ENCODE data around the gene NUDT10.

NUDT10 gene

GRCh38 chrX:51292421-51292820 is 40.2 kb upstream of the NUDT10 start (continued):
- TF ChIP-seq KLF17 (tag by site-specific recombination; IDR thresholded peaks at IDR 0.05) (no peak), ZNF747 (tag by site-specific recombination; IDR thresholded peaks at IDR 0.05) (no peak), ZNF555 (tag by site-specific recombination; conservative IDR thresholded peaks at IDR 0.05) (no peak), EGR2 (tag by site-specific recombination; IDR thresholded peaks at IDR 0.05; ENCODE audit: low read depth) (no peak), SETDB1 (IDR thresholded peaks at IDR 0.05; ENCODE audit: insufficient read length, low read length) (no peak), BCL11A (tag by site-specific recombination; IDR thresholded peaks at IDR 0.05; ENCODE audit: low read depth) (no peak), ZNF561 (tag by site-specific recombination; IDR thresholded peaks at IDR 0.05; ENCODE audit: borderline replicate concordance) (no peak)

- H3K27ac ChIP-seq (ENCODE audit: extremely low read depth, low read depth, low read length) = no peak overlapping the region
- H3K9me3 ChIP-seq (ENCODE audit: control insufficient read depth, insufficient read depth, low read depth, low read length) = no peaks in the 10 kb centered on the region
- H3K4me3 ChIP-seq (ENCODE audit: low read depth, low read length) = no peak overlapping the region
- ChIA-PET POLR2A (no interaction called here), CTCF (no interaction called here)
- TF ChIP-seq ZNF18 (tag by site-specific recombination; IDR thresholded peaks at IDR 0.05) = no peak
- TF ChIP-seq KLF7 (tag by site-specific recombination; IDR thresholded peaks at IDR 0.05; ENCODE audit: borderline replicate concordance) = no peak
- TF ChIP-seq ZNF175 (tag by site-specific recombination; IDR thresholded peaks at IDR 0.05) = no peak
- no peaks in the 10 kb centered on the region for H3K36me3 ChIP-seq (ENCODE audit: control insufficient read depth in 2 of 2, insufficient read depth in 1 of 2, low read length in 2 of 2)
- no peaks in the 10 kb centered on the region for H3K4me1 ChIP-seq (ENCODE audit: control insufficient read depth, insufficient read depth, low read length)
Measured at GRCh38 chrX:51296138-51296537, 36.5 kb upstream of the NUDT10 start.

GRCh38 chrX:51316271-51316670 is 16.4 kb upstream of the NUDT10 start:
- CTCF ChIA-PET = interaction anchor here (0.6 to 1.2 kb wide), 2 partner anchors 11 to 33 kb away, joined by 3 read pairs; no protein-coding TSS in a partner anchor
- no peaks in the 10 kb centered on the region for H3K36me3 ChIP-seq (ENCODE audit: control insufficient read depth in 2 of 2, insufficient read depth in 1 of 2, low read length in 2 of 2)
- POLR2A ChIA-PET = no interaction called here

More at GRCh38 chrX:51316271-51316670, 16.4 kb upstream of the NUDT10 start:
- H3K9me3 ChIP-seq (ENCODE audit: control insufficient read depth, insufficient read depth, low read depth, low read length) = no peaks in the 10 kb centered on the region
- H3K27ac ChIP-seq (ENCODE audit: extremely low read depth, low read depth, low read length) = no peak overlapping the region
- no peak overlapping the region for H3K4me3 ChIP-seq (ENCODE audit: low read depth, low read length)
- TF ChIP-seq ZNF335 (tag by site-specific recombination; conservative IDR thresholded peaks at IDR 0.05) (no peak), ZNF585B (tag by site-specific recombination; IDR thresholded peaks at IDR 0.05) (no peak), ZBTB11 (tag by site-specific recombination; conservative IDR thresholded peaks at IDR 0.05; ENCODE audit: low read depth) (no peak), AEBP2 (tag by site-specific recombination; IDR thresholded peaks at IDR 0.05; ENCODE audit: borderline replicate concordance) (no peak), ZNF48 (tag by site-specific recombination; IDR thresholded peaks at IDR 0.05) (no peak), ZNF629 (tag by site-specific recombination; IDR thresholded peaks at IDR 0.05) (no peak), ATF2 (tag by site-specific recombination; IDR thresholded peaks at IDR 0.05; ENCODE audit: low read depth) (no peak), ZNF23 (tag by site-specific recombination; IDR thresholded peaks at IDR 0.05; ENCODE audit: borderline replicate concordance) (no peak), ZBTB44 (tag by site-specific recombination; IDR thresholded peaks at IDR 0.05) (no peak), RBAK (tag by site-specific recombination; IDR thresholded peaks at IDR 0.05) (no peak), ZNF391 (tag by site-specific recombination; IDR thresholded peaks at IDR 0.05; ENCODE audit: borderline replicate concordance, low read depth) (no peak)
- H3K4me1 ChIP-seq (ENCODE audit: control insufficient read depth, insufficient read depth, low read length) = no peaks in the 10 kb centered on the region

Data from HEK293 (cell line).